DMS153 treated with DMSO at 0.1 percent for 48 hours (cell line): ENCODE measurements around the gene TRIL.

ENCODE experiments used
- DNase-seq: peaks from one replicate; lab custom pipeline; 2025; ENCODE audit not compliant: unreplicated experiment; lab: John Stamatoyannopoulos, UW

Gene TRIL

GRCh38 chr7:28958235-28958979 is at the start of gene TRIL:
Gene TRIL (minus strand): TSS chr7:28958330. CDS start chr7:28958046, 284 bp downstream.
- DNase-seq, result peak; percentile 70

- no peak for DNase-seq
Measured at GRCh38 chr7:29007127-29007526, 49.0 kb upstream of the TRIL start.

DNA sequence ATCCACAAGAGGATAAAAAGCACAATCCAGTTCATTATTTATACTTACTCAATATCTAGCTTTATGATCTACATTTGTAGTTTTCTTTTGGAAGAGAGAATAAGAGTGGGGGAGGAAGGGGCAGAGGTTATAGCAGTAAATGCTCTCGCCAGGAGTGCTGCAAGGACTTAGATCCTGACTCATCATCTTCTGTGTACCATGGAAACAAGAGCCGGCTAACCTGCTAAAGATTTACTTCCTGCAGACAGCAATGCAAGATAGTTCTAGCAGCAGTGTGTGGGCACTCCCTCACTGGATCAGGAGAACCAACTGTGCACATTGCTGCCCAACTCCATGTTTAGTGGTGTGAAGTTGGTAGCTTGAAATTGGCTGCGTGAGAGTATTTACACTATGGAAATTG is 47.7 kb upstream of the TRIL start:
- no peak for DNase-seq

DNA sequence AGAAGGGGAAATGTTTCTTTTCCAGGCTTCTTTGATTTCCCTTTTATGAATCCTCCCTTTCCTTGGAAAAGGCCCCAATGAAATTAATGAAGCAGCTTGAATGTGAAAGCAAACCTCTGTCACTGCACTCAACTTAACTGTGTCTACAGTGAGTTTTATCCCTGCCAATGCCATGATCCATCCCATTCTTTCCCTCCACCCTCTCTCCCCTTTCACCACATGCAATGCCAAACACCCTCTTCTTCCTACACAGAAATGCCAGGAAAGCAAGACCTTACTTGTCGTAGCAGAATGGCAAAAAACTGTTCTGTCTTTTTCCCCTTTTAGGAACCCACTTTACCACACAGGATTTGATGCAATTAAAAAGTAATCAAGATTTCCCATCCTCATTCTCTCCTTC is 47.3 kb upstream of the TRIL start:
- no peak for DNase-seq

DNA sequence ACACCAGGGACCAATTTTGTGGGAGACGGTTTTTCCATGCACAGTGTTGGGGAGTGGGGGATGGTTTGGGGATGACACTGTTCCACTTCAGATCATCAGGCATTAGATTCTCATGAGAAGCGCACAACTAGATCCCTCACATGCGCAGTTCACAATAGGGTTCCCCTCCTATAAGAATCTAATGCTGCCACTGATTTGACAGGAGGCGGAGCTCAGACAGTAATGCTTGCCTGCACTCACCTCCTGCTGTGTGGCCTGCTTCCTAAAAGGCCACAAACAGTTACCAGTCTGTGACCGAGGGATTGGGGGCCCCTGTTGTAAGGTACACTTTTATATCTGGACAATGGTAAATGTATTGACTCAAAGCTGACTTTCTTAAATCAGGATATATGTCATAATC is 45.6 kb upstream of the TRIL start:
- no peak for DNase-seq

DNA sequence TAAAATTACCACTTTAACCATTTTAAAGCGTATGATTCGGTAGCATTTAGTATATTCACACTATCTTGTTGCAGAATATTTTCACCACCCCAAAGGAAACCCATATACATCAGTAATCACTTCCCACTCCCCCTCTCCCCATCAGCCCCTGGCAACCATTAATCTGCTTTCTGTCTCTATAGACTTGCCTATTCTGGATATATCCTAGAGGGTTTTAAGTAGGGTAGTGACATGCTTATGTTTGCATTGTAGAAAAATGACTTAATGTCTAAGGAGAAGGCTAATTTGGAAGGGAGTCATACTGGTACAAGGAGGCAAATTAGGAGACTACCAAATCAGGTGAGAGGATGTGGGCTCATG is 42.6 kb upstream of the TRIL start:
- DNase-seq, result no peak

- no peak for DNase-seq
Measured at GRCh38 chr7:28999895-29000716, 42.0 kb upstream of the TRIL start.

GRCh38 chr7:28999427-28999826 is 41.3 kb upstream of the TRIL start:
- no peak for DNase-seq

GRCh38 chr7:28998105-28998504 is 40.0 kb upstream of the TRIL start:
- DNase-seq, result no peak

DNA sequence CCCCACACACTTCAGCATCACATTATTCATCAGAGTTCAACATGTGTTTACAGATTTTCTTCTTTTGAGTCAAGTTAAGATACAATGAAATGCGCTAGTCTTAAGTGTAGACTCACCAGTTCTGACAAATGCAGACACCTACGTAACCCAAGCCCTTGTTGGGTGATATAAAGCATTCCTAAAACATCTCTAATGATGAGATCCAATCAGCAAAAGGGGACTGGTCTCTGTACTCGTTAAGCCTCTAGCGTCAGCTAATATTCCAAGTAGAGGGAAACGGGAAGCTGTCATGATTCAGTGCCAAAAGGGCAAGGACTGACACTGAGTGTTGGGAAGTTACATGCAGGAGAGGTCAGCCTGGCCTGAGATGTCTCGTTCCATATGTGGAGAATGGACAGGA is 38.7 kb upstream of the TRIL start:
- DNase-seq, result no peak

- no peak for DNase-seq
Measured at GRCh38 chr7:28993371-28993770, 35.2 kb upstream of the TRIL start.

DNA sequence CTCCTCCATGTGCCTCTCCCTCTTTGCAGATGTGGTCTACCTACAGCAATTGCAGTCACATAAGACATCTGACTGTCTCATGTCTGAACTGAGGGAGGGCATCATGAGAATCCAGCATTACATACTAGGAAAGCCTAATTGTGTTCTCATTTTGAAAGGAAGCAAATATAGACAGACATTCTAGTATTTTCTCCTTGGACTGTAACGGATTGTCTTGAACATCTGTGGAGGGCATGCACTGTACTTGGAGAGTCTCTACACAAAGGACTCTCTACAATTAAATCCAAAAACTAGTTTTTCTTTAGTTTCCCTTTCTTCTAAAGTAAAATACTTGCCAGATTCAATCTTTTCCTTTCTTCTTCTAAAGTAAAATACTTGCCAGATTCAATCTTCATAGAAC is 34.7 kb upstream of the TRIL start:
- no peak for DNase-seq

- DNase-seq, result no peak
Measured at GRCh38 chr7:28990200-28990960, 32.2 kb upstream of the TRIL start.

- no peak for DNase-seq
Measured at GRCh38 chr7:28989211-28989980, 31.3 kb upstream of the TRIL start.

GRCh38 chr7:28988810-28989209 is 30.7 kb upstream of the TRIL start:
- no peak for DNase-seq

DNA sequence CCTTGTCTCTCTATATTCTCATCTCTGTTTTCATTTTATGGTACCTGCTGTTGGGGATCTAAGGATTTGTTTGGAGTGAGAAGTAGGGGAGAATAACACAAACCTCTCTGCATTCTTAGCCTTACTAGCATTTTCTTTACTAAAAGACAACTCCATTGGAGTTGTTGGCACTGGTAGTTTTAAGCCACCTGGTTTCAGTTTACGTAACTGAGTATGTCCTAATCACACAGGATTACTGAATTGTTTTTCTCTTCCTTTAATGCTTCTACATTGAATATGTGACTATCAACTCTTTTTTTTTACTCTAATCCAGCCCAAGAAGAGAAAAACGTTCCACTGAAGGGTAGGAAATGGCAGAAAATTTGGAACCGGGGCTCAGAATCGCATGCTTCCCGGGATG is 30.0 kb upstream of the TRIL start:
- no peak for DNase-seq

DNA sequence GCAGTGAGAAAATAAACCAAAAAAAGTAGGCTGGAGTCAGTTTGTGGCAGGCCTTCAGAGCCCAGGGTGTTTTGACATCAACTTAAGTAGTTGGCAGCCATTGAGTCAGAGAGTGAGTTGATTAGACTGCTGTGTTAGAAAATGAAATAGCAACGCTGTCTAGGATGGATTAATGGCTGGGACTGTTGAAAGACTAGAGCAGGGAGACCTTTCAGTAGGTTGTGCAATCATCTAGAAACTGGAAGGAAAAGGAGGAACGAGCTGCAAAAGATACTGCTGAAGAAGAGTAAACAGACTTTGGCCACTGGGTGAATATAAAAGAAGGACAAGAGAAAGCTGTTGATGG is 28.6 kb upstream of the TRIL start:
- DNase-seq, result no peak

- no peak for DNase-seq
Measured at GRCh38 chr7:28986028-28986764, 28.1 kb upstream of the TRIL start.

DNA sequence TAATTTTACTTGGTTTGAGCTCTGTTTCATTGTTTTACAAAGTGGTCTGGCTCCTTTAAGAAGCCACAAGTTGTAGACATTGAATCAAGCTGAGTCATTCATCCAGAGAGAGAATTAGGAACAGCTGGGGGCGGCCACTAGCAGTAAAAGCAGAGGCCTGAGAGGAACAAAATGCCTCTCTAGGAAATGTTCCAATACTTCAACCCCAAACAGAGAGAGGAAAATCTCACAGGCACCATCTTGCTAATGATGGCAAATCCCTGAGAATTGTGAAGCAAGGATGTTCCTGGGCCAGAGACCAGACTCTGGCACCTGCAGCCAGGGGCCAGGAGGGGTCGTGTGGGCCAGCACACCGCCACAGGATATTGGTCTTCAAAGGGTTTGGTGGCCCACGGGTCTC is 26.5 kb upstream of the TRIL start:
- DNase-seq, result no peak

- no peak for DNase-seq
Measured at GRCh38 chr7:28984217-28984616, 26.1 kb upstream of the TRIL start.
